HuH-7.5 (cell line): ENCODE results near the gene CENPU.
A peak's percentile ranks its signal among the peaks of the same experiment; 100 is the strongest.
"Not testable (repeated sequence)": the region's sequence is repeated elsewhere in the genome, so short reads cannot be mapped to it uniquely, and the experiment has no call there.

Experiments used
- DNase-seq: peaks from one replicate; pipeline ENCODE4 v3.0.0; 2011; ENCODE audit warnings: low spot score

CENPU gene

DNA sequence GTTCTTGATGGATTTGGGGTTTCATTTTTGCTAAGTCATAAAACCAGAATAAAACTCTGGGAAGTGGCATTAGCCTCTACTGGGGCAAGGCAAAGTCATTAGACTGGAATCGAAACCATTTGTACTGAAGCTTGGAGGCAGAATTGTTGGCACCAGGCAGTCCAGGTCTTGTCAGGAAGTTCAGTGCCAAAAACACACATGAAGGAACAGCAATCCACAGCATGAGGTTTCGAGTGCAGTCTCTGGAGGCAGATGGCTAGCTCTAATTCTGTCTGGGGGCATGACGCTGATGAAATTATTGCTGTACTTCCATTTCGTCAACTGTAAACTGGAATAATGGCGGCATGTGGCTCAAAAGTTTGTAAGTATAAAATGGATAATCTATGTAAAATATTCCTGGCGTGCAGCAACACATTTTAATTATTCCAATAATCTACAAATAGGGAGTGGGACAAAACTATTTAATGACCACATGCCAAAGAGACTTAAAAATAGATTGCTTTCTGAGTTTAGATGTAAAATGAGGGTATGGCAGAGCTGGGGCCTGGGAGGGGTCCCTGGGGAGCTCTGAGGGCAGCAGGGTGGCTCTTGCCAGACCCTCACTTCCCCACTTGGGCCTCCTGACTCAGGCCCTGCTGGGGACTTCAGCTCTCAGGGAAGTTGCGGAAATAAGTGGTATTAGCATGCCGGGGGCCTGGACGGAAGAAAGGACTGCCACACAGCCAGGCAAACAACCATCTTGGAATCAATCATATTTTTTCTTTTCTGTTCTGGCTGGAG, 18.8 kb upstream of the CENPU start:
- no peak for DNase-seq

DNA sequence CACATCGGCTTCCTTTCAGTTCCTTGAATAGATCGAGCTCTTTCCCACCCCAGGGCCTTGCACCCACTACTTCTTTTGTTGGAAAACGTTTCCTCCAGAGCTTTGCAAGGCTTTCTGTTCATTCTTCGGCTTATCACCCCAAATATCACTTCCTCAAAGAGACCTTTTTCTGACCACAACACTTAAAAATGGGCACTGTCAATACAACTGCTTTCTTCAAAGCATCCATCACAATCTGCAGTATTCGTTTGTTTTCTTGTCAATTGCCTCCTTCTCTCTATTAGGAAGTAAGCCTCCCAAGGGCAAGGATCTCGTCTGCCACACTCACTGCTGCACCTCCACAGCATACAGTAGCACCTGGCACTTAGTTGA, 17.7 kb upstream of the CENPU start:
- no peak for DNase-seq

DNA sequence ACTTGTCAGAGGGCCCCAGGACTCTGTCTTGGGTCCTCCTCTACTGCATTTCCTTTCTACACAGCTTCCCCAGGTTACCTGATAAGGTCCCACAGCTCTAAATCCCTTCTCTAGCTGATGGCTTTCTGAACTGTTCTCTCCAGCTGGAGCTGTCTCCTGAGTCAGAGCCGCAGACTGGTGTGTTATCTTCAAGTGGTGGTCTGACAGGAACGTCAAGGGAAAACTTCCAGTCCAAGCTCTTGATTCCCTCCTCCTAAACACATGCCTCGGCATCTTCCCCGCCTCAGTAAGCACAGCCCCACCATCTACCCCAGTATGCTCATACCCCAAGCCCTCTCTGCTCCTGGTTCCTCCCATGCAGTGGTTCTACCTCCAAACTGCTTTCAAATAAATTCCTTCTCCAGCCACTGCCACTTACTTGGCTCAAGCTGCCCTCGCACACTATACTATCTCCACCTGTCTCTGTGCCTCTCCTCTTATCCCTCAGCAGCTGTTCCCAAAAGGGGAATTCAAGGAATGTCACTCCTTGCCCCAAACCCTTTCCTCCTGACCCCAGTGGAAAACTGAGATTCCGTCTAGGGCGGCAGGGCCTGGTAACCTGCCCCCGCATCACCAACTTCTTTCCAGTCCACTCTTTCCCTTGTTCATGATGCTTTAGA, 17.2 kb upstream of the CENPU start:
- DNase-seq = no peak

DNA sequence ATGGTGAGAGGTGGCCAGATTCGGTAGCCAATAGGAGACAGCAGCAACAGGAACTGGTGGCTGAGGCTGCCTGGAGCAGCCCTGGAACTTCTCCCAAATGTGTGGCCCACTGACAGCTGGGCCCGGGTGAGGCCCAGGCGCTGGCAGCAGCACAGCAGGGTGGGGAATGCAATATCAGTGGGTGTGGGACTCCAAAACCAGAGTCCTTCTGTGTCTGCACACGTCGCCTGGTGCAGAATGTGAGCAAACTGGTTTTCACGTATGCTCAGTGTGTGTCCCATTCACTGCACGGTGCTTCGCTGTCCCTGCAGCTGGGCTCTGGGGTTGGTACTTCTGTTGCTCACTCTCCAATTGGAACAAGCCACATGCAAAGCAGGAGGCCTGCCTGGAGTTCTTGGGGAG, 14.4 kb upstream of the CENPU start:
- DNase-seq = no peak

DNA sequence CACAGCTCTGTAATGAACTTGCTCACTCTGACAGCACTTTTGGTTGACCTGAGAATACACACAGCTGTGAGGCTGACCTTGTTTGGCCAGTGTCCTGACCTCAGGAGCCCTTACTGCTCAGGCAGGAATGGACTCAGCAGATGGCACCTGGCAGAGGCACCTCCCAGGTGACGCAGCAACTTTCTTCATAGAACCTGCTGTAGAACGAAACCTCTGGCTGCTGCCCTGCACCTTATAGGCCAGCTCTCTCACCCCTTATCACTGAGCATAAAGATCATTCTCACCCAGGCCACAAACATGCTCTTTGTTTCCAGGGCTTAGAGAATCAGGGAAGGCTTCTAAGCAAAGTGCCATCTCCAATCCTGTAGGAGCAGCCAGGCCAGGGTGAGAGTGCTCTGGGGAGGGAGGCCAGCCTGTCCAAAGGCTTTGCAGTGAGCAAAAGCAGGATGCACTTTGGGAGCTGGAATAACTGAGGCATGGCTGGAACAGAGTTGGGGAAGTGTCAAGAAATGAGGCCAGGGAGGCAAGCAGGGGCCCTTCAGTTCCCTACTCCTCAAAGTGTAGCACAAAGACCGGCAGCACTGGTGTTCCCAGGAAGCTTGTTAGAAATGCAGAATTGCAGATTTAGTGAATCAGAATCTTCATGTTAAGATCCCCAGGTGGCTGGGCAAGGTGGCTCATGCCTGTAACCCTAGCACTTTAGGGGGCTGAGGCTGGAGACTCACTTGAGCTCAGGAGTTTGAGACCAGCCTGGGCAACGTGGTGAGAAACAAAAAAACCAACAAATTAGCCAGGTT, 13.3 kb upstream of the CENPU start:
- no peak for DNase-seq

DNA sequence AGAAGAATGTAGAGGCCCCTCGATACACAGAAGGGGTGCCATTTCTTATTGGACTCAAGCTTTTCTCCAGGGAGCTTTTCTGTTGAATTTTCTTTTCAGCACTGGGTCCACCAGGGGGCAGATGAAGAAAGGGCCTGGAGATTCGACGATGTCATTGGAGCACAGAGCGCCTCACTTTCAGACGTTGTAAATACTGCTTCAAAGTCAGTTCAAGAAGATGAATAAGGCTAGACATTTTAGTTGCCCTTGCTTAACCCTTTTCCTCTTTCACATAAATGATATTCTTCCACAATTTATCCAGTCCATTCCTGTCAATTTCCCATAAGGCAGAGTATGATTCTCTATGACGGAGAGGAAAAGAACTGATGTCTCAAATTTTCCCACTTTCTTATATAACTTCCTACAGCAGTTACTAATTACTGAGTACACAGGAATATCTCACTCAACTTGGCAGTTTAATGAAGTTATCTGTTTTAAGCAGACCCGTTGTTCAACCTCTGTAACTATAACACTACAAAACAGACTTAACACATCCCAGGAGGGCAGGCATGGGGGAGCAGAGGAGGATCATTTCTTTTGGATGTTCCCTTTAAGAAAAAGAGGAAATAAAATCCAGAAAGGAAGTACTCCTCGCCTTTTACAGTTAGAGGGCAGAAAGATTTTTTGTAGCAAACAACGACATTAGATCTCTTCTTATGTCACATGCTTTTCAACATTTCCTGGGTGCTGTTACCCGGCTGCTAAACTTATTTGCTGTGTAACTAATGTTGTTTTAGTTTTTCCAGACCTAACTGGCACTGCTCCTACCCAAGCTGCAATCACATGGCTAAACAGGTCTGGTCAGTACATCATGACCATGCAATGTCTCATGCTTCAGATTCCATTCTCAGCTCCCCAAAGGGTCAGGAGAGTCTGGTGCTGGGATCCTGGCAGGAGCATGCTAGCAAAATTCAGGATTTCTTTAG, 12.2 kb upstream of the CENPU start:
- DNase-seq = peak; percentile 51

DNA sequence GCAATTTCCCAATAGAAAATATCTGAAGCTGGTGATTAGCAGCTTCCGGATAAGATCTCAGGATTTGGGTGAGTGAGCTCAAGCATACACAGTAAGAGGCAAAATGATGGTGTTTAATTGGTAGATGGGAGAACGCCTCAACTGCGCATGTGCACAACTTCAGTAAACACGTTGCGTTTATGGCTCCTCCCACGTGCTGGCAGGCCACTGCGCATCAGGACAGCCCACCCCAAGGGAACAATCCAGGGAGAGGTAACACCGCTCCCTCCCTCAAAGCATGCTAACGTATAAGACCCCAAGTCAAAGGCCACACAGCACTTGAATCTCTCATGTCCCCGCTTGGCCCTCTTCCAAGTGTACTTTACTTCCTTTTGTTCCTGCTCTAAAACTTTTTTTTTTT, 10.3 kb upstream of the CENPU start:
- DNase-seq = no peak

DNA sequence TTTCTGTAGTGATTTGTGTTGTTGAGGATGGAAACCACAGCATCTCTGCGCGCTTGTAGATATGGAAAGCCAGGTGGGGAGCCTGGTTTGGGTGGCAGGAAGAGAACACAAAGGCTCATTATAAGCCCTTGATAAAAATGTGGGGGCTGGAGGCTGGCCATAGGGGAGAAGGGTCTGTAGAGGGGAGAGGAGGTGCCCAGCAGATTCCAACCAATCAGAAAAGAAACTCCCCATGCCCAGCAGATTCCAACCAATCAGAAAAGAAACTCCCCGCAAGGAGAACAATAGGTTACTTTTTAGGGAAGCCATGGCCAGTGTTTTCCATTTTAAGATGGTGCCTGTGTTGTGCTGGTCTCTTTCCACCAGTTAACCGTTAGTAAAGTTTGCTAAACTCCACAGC, 9.8 kb upstream of the CENPU start:
- DNase-seq = no peak

DNA sequence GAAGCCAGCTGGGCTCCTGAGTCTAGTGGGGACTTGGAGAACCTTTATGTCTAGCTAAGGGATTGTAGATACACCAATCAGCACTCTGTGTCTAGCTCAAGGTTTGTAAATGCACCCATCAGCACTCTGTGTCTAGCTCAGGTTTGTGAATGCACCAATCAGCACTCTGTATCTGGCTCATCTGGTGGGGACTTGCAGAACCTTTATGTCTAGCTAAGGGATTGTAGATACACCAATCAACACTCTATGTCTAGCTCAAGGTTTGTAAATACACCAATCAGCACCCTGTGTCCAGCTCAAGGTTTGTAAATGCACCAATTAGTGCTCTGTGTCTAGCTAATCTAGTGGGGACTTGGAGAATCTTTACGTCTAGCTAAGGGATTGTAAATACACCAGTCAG, 7.8 kb upstream of the CENPU start:
- not testable (repeated sequence) for DNase-seq

DNA sequence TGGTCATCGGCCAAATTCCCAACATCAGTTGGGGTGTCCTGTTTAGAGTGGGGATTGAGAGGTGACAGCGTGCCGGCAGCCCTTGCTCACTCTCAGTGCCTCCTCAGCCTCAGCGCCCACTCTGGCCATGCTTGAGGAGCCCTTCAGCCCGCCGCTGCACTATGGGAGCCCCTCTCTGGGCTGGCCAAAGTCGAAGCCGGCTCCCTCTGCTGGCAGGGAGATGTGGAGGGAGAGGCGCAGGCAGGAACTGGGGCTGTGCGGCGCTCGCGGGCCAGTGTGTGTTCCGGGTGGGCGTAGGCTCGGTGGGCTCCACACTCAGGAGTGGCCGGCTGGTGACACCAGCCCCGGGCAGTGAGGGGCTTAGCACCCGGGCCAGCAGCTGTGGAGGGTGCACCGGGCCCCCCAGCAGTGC, 7.1 kb upstream of the CENPU start:
- DNase-seq = no peak

DNA sequence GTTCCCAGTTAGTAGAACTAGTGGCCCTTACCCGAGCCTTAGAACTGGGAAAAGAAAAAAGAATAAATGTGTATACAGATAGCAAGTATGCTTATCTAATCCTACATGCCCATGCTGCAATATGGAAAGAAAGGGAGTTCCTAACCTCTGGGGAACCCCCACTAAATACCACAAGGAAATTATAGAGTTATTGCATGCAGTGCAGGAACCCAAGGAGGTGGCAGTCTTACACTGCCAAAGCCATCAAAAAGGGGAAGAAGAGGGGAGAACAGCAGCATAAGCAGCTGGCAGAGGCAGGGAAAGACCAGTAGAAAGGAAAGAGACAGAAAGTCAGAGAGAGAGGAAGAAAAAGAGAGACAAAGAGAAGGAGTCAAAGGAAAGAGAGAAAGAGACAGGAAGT, 5.7 kb upstream of the CENPU start:
- not testable (repeated sequence) for DNase-seq

DNA sequence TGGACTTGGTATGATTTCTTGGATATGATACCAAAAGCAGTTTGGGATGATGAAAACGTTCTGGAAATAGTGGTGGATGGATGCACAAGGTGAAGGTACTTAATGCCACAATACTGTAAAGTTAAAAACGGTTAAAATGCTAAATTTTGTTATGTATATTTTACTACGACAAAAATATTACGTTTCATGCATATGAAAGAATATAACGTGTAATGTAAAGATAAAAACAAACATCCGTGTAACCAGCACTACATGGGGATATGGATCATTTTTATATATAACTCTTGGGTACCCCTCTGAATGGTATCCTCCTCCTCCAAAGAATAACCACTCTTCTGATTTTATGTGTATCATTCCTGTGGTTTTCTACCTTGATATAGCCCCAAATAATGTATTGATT, 862 bp upstream of the CENPU start:
- DNase-seq = no peak

DNA sequence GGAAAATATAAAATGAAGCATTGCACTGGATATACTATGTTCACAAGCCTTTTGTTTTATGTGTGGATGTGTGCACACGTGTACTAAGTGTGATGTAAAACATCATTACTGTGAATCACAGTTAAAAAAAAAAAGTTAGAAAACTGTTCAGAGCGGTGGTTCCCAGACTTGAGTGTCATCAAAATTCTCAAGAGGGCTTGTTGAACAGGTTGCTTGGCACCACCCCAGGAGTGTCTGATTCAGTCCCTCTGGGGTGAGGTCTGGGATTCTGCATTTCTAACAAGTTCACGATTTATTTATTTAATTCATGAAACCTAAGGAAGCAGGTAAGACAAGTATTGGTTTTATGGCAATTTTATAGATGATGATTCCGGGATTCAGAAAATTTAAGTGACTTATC, 1.8 kb downstream of the CENPU start:
- no peak for DNase-seq

DNA sequence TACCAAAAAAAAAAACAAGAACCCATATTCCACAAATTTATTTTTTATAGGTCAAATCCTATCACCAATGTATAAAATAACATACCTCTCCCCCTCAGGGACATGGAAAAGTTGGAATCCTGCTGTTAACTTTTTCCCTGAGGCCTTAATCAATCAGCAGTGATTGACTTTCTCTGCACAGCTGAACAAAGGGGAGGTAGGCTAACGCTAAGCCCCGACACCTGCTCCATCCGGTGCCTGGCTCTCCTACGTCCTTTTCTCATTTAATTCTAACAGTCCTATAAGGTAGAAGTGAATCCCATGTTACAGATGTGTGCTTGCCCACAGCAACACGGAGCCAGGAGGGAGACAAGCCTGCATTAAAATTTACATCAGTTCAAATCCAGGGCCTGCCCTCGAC, 2.8 kb downstream of the CENPU start:
- no peak for DNase-seq

DNA sequence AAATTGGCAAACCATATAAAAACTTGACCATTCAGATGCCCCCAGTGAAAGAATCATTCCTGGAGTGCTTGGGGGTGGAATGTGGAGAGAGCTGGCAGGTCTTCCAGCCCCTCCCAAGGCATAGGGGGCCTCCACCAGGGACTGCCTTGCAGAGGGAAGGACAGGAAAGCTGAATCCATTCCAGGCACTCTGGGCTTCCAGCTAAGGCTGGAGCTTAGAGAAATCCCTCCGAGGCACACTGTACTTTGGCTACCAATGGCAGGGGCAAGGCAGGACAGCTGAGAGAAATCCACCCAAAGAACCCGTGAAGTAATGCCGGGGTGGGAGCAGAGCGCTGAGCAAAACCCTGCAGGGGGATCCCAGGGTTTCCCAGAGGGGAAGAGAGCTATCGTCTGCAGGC, 4.0 kb downstream of the CENPU start:
- DNase-seq = no peak

DNA sequence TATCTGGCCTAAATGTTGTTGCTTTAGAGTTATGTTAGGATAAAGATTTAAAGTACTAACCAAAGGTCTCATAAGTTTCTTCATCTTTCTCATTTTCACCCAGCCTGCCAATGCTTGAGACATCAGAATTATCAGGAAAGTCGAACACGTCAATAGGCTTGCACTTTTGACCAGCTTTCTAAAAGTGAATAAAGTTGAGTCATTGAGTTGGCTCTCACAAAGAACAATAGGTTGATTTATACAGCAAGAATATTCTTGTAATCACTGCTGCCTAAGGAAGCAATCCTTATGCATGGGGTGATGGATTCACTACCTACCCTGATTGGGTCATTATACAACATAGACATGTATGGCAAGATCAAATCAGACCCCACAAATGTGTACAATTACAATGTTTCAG, 5.0 kb downstream of the CENPU start:
- no peak for DNase-seq

DNA sequence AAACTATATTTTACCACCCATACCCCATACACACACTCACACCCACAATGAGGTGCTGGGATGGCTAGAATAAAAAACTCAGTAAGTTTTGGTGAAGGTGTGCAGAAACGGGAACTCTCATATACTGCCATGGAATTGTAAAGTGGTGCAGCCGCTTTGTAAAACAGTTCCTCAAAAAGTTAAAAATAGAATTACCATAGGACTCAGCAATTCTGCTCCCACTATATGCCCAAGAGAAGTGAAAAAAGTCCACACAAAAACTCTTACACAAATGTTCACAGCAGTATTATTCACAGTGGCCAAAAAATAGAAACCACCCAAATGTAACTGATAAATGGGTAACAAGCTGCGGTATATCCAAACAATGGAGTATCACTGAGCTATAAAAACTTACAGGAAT, 6.5 kb downstream of the CENPU start:
- no peak for DNase-seq

DNA sequence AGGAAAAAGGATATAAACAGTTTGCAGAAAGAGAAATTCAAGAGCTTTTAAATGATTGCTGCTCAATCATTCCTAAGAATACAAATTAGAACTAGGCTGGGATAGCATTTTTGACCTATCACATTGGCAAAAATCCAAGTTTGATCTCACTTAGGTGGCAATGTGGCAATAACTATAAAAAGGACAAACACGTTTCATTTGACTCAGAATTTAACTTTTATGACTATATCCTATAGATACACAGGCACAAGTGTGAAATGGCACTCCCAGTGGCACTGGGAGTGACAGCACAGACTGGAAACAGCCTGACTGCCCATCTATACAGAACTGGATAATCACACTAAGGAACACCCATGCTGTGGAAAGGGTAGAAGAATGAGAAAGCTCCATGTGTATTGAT, 11.1 kb downstream of the CENPU start:
- no peak for DNase-seq

DNA sequence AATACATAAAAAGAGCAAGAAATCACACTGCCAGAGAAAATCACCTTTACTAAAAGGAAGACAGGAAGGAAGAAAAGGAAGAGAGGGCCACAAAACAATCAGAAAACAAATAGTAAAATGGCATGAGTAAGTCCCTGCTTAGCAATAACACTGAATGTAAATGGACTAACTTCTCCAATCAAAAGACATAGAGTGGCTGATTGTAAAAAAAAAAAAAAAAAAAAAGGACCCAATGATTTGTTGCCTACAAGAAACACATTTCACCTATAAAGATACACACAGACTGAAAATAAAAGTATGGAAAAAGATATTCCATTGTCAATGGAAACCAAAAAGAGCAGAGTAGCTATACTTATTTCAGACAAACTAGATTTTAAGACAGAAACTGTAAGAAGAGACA, 12.6 kb downstream of the CENPU start:
- DNase-seq = no peak

DNA sequence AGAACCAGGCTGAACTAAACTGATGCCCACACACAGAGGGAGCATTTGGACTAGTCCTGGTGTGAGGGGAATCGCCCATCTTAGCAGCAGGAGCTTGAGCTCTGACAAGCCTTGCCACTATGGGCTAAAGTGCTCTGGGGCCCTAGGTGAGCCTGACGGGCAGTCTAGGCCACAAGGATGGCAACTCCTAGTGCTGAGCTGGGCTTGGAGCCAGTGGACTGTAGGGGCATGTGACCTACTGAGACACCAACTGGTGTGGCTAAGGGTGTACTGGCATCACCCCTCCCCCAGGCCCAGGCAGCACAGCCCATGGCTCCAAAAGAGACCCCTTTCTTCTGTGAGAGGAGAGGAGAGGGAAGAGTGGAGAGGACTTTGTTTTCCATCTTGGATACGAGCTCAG, 14.5 kb downstream of the CENPU start:
- DNase-seq = no peak

DNA sequence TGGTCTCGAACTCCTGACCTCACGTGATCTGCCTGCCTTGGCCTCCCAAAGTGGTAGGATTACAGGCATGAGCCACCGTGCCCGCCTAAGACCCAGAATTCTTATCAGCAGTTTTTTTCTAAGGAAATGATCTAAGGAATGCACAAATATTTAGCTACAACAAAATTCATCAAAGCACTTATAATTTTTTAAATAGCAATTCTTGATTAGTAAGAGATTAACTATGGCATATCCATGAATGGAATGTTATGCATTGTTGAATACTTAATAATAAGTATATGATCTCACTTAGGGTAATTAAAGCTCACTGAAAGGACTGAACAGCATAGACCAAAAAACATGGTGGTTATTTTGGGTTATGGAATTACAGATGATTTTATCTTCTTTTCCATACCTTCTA, 18.4 kb downstream of the CENPU start:
- no peak for DNase-seq

DNA sequence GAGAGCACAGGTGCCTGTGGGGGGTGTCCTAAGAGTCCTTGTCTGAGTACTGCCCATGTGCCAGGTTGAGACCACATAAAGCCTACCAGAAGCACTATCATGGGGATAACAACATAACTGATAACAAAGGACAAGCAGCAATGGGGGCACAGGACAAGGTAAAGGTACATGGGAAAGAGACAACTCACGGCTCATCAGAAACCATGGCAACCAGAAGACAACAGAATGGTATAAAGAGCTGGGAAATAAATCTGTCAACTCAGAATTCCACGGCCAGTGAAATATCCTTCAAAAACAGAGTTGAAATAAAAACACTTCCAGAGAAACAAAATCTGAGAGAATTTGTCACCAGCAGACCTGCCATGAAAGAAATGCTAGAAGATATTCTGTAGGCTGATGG, 20.0 kb downstream of the CENPU start:
- no peak for DNase-seq
